MM.1S (cell line): ENCODE measurements around the gene ZBTB47.

Source experiments
- DNase-seq: peaks from one replicate; pipeline ENCODE4 v3.0.0-alpha.2; 2015
- H2AFZ ChIP-seq: fragments of 300-600 bp; sonication (generic); 2 replicates; pipeline ENCODE4 v1.6.0; 2016; ENCODE audit warnings: antibody characterized with exemption, low read length
- H3F3A ChIP-seq: fragments of 300-600 bp; sonication (generic); 2 replicates; pipeline ENCODE4 v1.6.1; 2016; ENCODE audit warnings: mild to moderate bottlenecking, antibody characterized with exemption, low read length, moderate library complexity, mixed read lengths; ENCODE audit not compliant: insufficient read depth
- H3K27ac ChIP-seq: fragments of 300-600 bp; sonication (generic); 2 replicates; pipeline ENCODE4 v1.5.1; 2016; ENCODE audit warnings: mild to moderate bottlenecking, low read length
- H3K27me3 ChIP-seq: fragments of 300-600 bp; sonication (generic); replicated peaks from 2 replicates; pipeline ENCODE4 v1.6.0; 2016; ENCODE audit warnings: low read length; ENCODE audit not compliant: insufficient read depth
- H3K36me3 ChIP-seq: fragments of 300-600 bp; sonication (generic); replicated peaks from 2 replicates; pipeline ENCODE4 v1.6.1; 2016; ENCODE audit warnings: mild to moderate bottlenecking, low read length, mixed read lengths; ENCODE audit not compliant: insufficient read depth
- H3K4me1 ChIP-seq: fragments of 300-600 bp; sonication (generic); 2 replicates; pipeline ENCODE4 v1.6.1; 2016; ENCODE audit warnings: low read length, mixed read lengths
- H3K4me2 ChIP-seq: fragments of 300-600 bp; sonication (generic); 2 replicates; pipeline ENCODE4 v1.6.0; 2016; ENCODE audit warnings: low read depth, low read length
- H3K4me3 ChIP-seq: fragments of 300-600 bp; sonication (generic); 2 replicates; pipeline ENCODE4 v1.5.1; 2016; ENCODE audit warnings: low read length, mixed read lengths
- H3K79me2 ChIP-seq: fragments of 300-600 bp; sonication (generic); 2 replicates; pipeline ENCODE4 v1.6.1; 2016; ENCODE audit warnings: mixed run types, low read length, mixed read lengths
- H3K9ac ChIP-seq: fragments of 300-600 bp; sonication (generic); 2 replicates; pipeline ENCODE4 v1.6.1; 2016; ENCODE audit warnings: low read length, mixed read lengths
- H3K9me2 ChIP-seq: fragments of 300-600 bp; sonication (generic); replicated peaks from 2 replicates; pipeline ENCODE4 v1.6.1; 2016; ENCODE audit warnings: mild to moderate bottlenecking, low read length, mixed read lengths; ENCODE audit not compliant: insufficient read depth
- H3K9me3 ChIP-seq: fragments of 300-600 bp; sonication (generic); replicated peaks from 2 replicates; pipeline ENCODE4 v1.6.1; 2016; ENCODE audit warnings: mild to moderate bottlenecking, low read length, mixed read lengths; ENCODE audit not compliant: insufficient read depth
- H4K20me1 ChIP-seq: fragments of 300-600 bp; sonication (generic); 2 replicates; pipeline ENCODE4 v1.6.1; 2016; ENCODE audit warnings: mild to moderate bottlenecking, low read length, moderate library complexity, mixed read lengths; ENCODE audit not compliant: insufficient read depth
- CTCF ChIP-seq: fragments of 300-600 bp; sonication (generic); IDR thresholded peaks from 2 replicates; pipeline ENCODE4 v1.5.1; 2016; ENCODE audit warnings: antibody characterized with exemption, low read length, mixed read lengths
- EZH2 ChIP-seq: fragments of 300-600 bp; sonication (generic); optimal IDR thresholded peaks from 2 replicates; pipeline ENCODE3; 2017; ENCODE audit warnings: low read depth, mild to moderate bottlenecking, antibody characterized with exemption, low read length, mixed read lengths
- EZH2phosphoT487 ChIP-seq: fragments of 300-600 bp; sonication (generic); IDR thresholded peaks from 2 replicates; pipeline ENCODE4 v1.6.1; 2018; ENCODE audit warnings: antibody characterized with exemption, low read length

ZBTB47 gene

GRCh38 chr3:42696356-42697288 lies 43.1 kb downstream of the ZBTB47 start:
- DNase-seq: no peak
- Histone ChIP-seq H3K79me2 (no peaks in the 10 kb centered on the region), H4K20me1 (no peaks in the 10 kb centered on the region), H3K27ac (no peak overlapping the region), H3K36me3 (no peaks in the 10 kb centered on the region), H3K4me2 (no peak overlapping the region), H3K4me3 (no peak overlapping the region), H2AFZ (no peak overlapping the region), H3K27me3 (0 out of 2 replicates have a peak, but pooled peaks cover 3% of the 10 kb centered on the region), H3K4me1 (no peaks in the 10 kb centered on the region), H3K9me3 (no peaks in the 10 kb centered on the region), H3K9ac (no peak overlapping the region), H3F3A (no peaks in the 10 kb centered on the region), H3K9me2 (no peaks in the 10 kb centered on the region)
- no peak for TF ChIP-seq CTCF
- no peak for TF ChIP-seq EZH2
- TF ChIP-seq EZH2phosphoT487: no peak

- Histone ChIP-seq H3K9ac (no peak overlapping the region), H3K36me3 (no peaks in the 10 kb centered on the region), H3F3A (no peaks in the 10 kb centered on the region), H3K4me2 (no peak overlapping the region), H3K4me1 (no peaks in the 10 kb centered on the region), H3K79me2 (no peaks in the 10 kb centered on the region), H3K27ac (no peak overlapping the region), H3K27me3 (0 out of 2 replicates have a peak, but pooled peaks cover 3% of the 10 kb centered on the region), H3K9me3 (no peaks in the 10 kb centered on the region), H3K4me3 (no peak overlapping the region), H2AFZ (no peak overlapping the region), H3K9me2 (no peaks in the 10 kb centered on the region), H4K20me1 (no peaks in the 10 kb centered on the region)
- TF ChIP-seq EZH2phosphoT487 (no peak), CTCF (no peak), EZH2 (no peak)
- no peak for DNase-seq
These were observed 44.0 kb downstream of the ZBTB47 start for GRCh38 chr3:42697289-42698051.

GRCh38 chr3:42698216-42698910 lies 44.9 kb downstream of the ZBTB47 start:
- no peaks in the 10 kb centered on the region for H3K9me2 ChIP-seq
- H3K4me3 ChIP-seq: no peak overlapping the region
- H3K27me3 ChIP-seq: 0 out of 2 replicates have a peak, but pooled peaks cover 3% of the 10 kb centered on the region
- H3K9ac ChIP-seq: no peak overlapping the region
- no peak for TF ChIP-seq EZH2phosphoT487
- no peak for TF ChIP-seq CTCF
- TF ChIP-seq EZH2: no peak
- no peak overlapping the region for H2AFZ ChIP-seq
- H4K20me1 ChIP-seq: no peaks in the 10 kb centered on the region
- H3K79me2 ChIP-seq: no peaks in the 10 kb centered on the region
- no peaks in the 10 kb centered on the region for H3K36me3 ChIP-seq
- no peaks in the 10 kb centered on the region for H3K9me3 ChIP-seq
- no peaks in the 10 kb centered on the region for H3F3A ChIP-seq
- no peaks in the 10 kb centered on the region for H3K4me1 ChIP-seq
- DNase-seq: no peak
- H3K4me2 ChIP-seq: no peak overlapping the region
- H3K27ac ChIP-seq: no peak overlapping the region
